ENCODE measurements around the gene CDX4. TPM values are rescaled to one million over a fixed set of nuclear protein-coding genes. Genes with fewer than 3 reads are reported as not detected.

CDX4 gene, protein sequence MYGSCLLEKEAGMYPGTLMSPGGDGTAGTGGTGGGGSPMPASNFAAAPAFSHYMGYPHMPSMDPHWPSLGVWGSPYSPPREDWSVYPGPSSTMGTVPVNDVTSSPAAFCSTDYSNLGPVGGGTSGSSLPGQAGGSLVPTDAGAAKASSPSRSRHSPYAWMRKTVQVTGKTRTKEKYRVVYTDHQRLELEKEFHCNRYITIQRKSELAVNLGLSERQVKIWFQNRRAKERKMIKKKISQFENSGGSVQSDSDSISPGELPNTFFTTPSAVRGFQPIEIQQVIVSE
- not detected for polyA plus RNA-seq
- long read RNA-seq, donor 1 = 0 reads
- long read RNA-seq, donor 2 = 0 reads
- long read RNA-seq, donor 3 = 0 reads
- long read RNA-seq, donor 4 = 0 reads
- long read RNA-seq, donor 5 = 0 reads
- long read RNA-seq, donor 6 = 0 reads
- long read RNA-seq, donor 7 = 0 reads
- long read RNA-seq, donor 8 = 0 reads
- long read RNA-seq, donor 9 = 0 reads
- long read RNA-seq, donor 10 = 0 reads

DNA sequence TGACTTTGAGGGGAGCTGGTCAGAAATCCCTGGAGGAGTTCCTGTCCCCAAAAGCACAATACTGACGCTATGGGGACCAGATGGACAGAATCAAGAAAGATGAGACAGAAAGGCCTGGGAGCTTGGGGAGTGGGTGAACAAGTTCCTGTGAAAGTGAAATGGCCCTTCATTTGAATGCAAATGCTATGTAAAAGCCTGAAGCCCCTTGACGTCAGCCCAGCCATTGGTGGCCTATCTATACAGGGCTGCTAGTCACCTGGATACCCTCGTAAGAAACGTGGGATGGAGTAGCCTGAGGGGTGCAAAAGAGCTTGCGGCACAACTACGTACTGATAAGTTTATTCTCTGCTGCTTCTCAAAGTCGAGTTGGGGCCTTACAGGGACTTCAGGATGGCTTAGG lies at the start of gene CDX4:
CDX4 (plus strand) TSS at position 223 of the 400 bp plus-strand sequence. CDS start 201 bp downstream, outside the sequence.
- FAIRE-seq (no peak), DNase-seq (no peak)
- Histone ChIP-seq H3K9me3 (ENCODE audit: control insufficient read depth in 2 of 2, insufficient read depth in 1 of 2, low read depth in 1 of 2, low read length in 1 of 2) (no peaks in the 10 kb centered on the region), H3K27me3 (ENCODE audit: control insufficient read depth in 3 of 3, insufficient read depth in 3 of 3, low read length in 3 of 3) (peaks cover 0 to 20% (median 5%) of the 10 kb centered on the region in 3 donors), H3K4me3 (ENCODE audit: low read depth in 1 of 3, low read length in 3 of 3) (no peak within 1 kb of the TSS), H3K27ac (ENCODE audit: low read depth in 1 of 3, low read length in 2 of 3) (no peak within 1 kb of the TSS), H3K36me3 (ENCODE audit: control insufficient read depth in 3 of 3, insufficient read depth in 2 of 3, low read depth in 1 of 3, low read length in 3 of 3) (no peaks in the 10 kb centered on the region), H3K4me1 (ENCODE audit: control insufficient read depth in 3 of 3, insufficient read depth in 2 of 3, low read depth in 1 of 3, low read length in 2 of 3) (no peaks in the 10 kb centered on the region)
- 31 to 50% (median 38%) methylated on average over 7 of the region's 7 CpGs for WGBS, 3 donors

DNA sequence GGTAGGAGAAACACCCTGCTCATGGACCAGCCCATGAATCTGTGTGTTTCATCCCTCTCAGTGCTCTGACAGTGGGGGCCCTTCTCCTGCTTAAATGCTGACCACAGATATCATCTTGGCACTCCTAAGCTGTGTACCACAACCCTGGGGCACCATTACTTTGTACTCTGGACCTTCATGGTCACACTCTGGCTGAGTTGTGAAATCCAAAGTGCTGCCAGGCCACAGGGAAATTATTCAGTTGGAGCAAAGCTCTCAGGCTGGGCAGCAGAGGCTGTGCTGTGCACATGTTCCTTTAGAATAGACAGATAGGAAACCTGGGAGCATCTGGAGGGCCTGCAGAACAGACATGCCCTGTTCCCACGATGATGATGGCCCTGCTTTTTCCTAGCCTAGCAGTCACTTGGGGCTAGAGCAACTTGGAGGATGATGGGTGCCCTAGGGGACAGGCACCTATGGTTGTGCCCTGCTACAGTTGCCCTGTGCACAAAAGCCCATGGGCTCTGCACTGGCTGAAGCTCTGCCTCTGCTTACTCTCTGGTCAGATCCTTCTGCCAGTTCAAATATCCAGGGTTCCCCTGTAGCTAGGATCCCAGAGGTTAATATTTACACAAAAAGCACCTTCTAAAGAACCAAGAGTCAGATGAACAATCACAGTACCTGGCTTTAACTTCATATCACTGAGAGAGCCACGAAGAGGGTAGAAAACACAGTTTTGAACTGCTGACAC lies 48.5 kb upstream of the CDX4 start:
- H3K27me3 ChIP-seq (ENCODE audit: control insufficient read depth in 3 of 3, insufficient read depth in 3 of 3, low read length in 3 of 3) = no peaks in the 10 kb centered on the region
- 21 to 47% (median 25%) methylated on average over 2 of the region's 2 CpGs for WGBS, 3 donors
- H3K27ac ChIP-seq (ENCODE audit: low read depth in 1 of 3, low read length in 2 of 3) = no peak overlapping the region
- no peak overlapping the region for H3K4me3 ChIP-seq (ENCODE audit: low read depth in 1 of 3, low read length in 3 of 3)
- peaks cover 0 to 6% (median 0%) of the 10 kb centered on the region in 3 donors for H3K4me1 ChIP-seq (ENCODE audit: control insufficient read depth in 3 of 3, insufficient read depth in 2 of 3, low read depth in 1 of 3, low read length in 2 of 3)
- no peak for FAIRE-seq
- peak in 1 of 2 donors; percentile 49 for DNase-seq
- no peaks in the 10 kb centered on the region for H3K36me3 ChIP-seq (ENCODE audit: control insufficient read depth in 3 of 3, insufficient read depth in 2 of 3, low read depth in 1 of 3, low read length in 3 of 3)
- H3K9me3 ChIP-seq (ENCODE audit: control insufficient read depth in 2 of 2, insufficient read depth in 1 of 2, low read depth in 1 of 2, low read length in 1 of 2) = no peaks in the 10 kb centered on the region

DNA sequence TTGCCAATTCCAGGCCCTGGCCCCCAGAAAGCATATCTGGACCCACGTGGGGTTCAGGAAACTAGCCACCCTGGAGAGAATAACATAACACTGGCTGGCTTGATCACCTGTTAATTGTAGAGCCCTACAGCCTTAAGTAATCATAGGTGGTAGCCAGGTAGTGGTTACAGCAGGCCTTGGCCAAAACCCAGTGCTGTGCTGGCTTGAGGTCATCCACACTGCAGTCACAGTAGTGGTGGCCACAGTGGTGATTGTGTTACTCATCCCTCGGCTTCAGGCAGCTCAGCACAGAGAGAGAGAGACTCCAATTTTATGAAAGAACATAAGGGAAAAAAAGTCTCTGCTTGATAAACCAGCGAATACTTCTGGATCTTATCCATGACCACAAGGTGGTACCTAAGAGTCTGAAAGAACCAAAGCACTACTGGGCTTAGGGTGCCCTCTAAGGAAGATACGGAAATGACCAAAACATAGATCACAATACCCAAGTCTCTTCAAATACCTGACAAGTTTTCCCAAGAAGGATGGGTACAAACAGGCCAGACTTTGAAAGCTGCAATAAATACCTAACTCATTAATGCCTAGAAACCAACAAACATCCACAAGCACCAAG lies 46.6 kb upstream of the CDX4 start:
- Histone ChIP-seq H3K36me3 (ENCODE audit: control insufficient read depth in 3 of 3, insufficient read depth in 2 of 3, low read depth in 1 of 3, low read length in 3 of 3) (no peaks in the 10 kb centered on the region), H3K27me3 (ENCODE audit: control insufficient read depth in 3 of 3, insufficient read depth in 3 of 3, low read length in 3 of 3) (no peaks in the 10 kb centered on the region), H3K4me1 (ENCODE audit: control insufficient read depth in 3 of 3, insufficient read depth in 2 of 3, low read depth in 1 of 3, low read length in 2 of 3) (peaks cover 0 to 6% (median 0%) of the 10 kb centered on the region in 3 donors), H3K27ac (ENCODE audit: low read depth in 1 of 3, low read length in 2 of 3) (no peak overlapping the region), H3K9me3 (ENCODE audit: control insufficient read depth in 2 of 2, insufficient read depth in 1 of 2, low read depth in 1 of 2, low read length in 1 of 2) (no peaks in the 10 kb centered on the region), H3K4me3 (ENCODE audit: low read depth in 1 of 3, low read length in 3 of 3) (no peak overlapping the region)
- DNase-seq (no peak), FAIRE-seq (no peak)
- WGBS, 3 donors = 56 to 87% (median 75%) methylated on average over 4 of the region's 4 CpGs

DNA sequence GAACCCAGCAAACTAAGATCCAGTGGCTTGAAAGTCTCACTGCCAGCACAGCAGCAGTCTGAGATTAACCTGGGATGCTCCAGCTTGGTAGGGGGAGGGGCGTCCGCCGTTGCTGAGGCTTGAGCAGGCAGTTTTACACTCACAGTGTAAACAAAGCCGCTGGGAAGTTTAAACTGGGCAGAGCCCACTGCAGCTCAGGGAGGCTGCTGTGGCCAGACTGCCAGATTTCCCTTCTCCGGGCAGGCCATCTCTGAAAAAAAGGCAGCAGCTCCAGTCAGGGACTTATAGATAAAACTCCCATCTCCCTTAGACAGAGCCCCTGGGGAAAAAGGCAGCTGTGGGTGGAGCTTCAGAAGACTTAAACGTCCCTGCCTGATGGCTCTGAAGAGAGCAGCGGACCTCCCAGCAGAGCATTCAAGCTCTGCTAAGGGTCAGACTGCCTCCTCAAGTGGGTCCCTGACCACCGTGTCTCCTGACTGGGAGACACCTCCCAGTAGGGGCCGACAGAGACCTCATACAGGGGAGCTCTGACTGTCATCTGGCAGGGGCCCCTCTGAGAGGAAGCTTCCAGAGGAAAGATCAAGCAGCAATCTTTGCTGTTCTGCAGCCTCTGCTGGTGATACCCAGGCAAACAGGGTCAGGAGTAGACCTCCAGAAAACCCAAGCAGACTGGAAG lies 45.1 kb upstream of the CDX4 start:
- no peak for FAIRE-seq
- Histone ChIP-seq H3K4me1 (ENCODE audit: control insufficient read depth in 3 of 3, insufficient read depth in 2 of 3, low read depth in 1 of 3, low read length in 2 of 3) (peaks cover 0 to 6% (median 0%) of the 10 kb centered on the region in 3 donors), H3K27ac (ENCODE audit: low read depth in 1 of 3, low read length in 2 of 3) (no peak overlapping the region), H3K9me3 (ENCODE audit: control insufficient read depth in 2 of 2, insufficient read depth in 1 of 2, low read depth in 1 of 2, low read length in 1 of 2) (no peaks in the 10 kb centered on the region), H3K36me3 (ENCODE audit: control insufficient read depth in 3 of 3, insufficient read depth in 2 of 3, low read depth in 1 of 3, low read length in 3 of 3) (no peaks in the 10 kb centered on the region), H3K4me3 (ENCODE audit: low read depth in 1 of 3, low read length in 3 of 3) (no peak overlapping the region), H3K27me3 (ENCODE audit: control insufficient read depth in 3 of 3, insufficient read depth in 3 of 3, low read length in 3 of 3) (no peaks in the 10 kb centered on the region)
- 14 to 47% (median 28%) methylated on average over 8 to 9 of the region's 9 CpGs for WGBS, 3 donors
- peak in 1 of 2 donors; percentile 14 for DNase-seq

DNA sequence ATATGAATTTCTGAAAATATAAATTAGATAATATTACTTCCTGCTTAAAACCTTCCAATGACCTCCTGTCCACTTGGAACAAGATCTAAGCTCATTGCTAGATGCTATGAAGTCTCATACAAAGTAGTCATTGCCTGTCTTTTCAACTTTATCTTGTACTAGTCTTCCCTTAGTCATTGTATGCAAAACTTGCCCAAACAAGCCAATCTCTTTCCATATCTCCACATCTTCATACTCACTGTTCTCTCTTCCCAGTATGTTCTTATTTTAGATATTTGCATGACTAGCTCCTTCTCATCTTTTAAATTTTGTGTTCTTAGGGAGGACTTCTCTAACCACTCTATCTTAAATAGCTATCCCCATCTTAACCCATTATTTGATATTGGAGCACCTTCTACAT lies 33.9 kb upstream of the CDX4 start:
- Histone ChIP-seq H3K4me3 (ENCODE audit: low read depth in 1 of 3, low read length in 3 of 3) (no peak overlapping the region), H3K27me3 (ENCODE audit: control insufficient read depth in 3 of 3, insufficient read depth in 3 of 3, low read length in 3 of 3) (no peaks in the 10 kb centered on the region), H3K36me3 (ENCODE audit: control insufficient read depth in 3 of 3, insufficient read depth in 2 of 3, low read depth in 1 of 3, low read length in 3 of 3) (no peaks in the 10 kb centered on the region), H3K4me1 (ENCODE audit: control insufficient read depth in 3 of 3, insufficient read depth in 2 of 3, low read depth in 1 of 3, low read length in 2 of 3) (no peaks in the 10 kb centered on the region), H3K27ac (ENCODE audit: low read depth in 1 of 3, low read length in 2 of 3) (no peak overlapping the region), H3K9me3 (ENCODE audit: control insufficient read depth in 2 of 2, insufficient read depth in 1 of 2, low read depth in 1 of 2, low read length in 1 of 2) (no peaks in the 10 kb centered on the region)
- no peak for DNase-seq
- FAIRE-seq = no peak

DNA sequence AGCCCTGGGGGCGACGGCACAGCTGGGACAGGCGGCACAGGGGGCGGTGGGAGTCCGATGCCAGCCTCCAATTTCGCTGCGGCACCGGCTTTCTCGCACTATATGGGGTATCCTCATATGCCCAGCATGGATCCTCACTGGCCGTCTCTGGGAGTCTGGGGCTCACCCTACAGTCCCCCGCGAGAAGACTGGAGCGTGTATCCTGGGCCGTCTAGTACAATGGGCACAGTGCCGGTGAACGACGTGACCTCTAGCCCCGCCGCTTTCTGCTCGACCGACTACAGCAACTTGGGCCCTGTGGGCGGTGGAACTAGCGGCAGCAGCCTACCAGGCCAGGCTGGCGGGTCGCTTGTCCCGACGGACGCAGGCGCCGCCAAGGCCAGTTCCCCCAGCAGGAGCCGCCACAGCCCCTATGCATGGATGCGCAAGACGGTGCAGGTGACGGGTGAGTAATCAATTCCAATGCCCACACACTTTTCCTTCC lies 500 bp downstream of the CDX4 start:
- no peak overlapping the region for H3K4me3 ChIP-seq (ENCODE audit: low read depth in 1 of 3, low read length in 3 of 3)
- no peaks in the 10 kb centered on the region for H3K4me1 ChIP-seq (ENCODE audit: control insufficient read depth in 3 of 3, insufficient read depth in 2 of 3, low read depth in 1 of 3, low read length in 2 of 3)
- peaks cover 0 to 20% (median 5%) of the 10 kb centered on the region in 3 donors for H3K27me3 ChIP-seq (ENCODE audit: control insufficient read depth in 3 of 3, insufficient read depth in 3 of 3, low read length in 3 of 3)
- H3K36me3 ChIP-seq (ENCODE audit: control insufficient read depth in 3 of 3, insufficient read depth in 2 of 3, low read depth in 1 of 3, low read length in 3 of 3) = no peaks in the 10 kb centered on the region
- no peaks in the 10 kb centered on the region for H3K9me3 ChIP-seq (ENCODE audit: control insufficient read depth in 2 of 2, insufficient read depth in 1 of 2, low read depth in 1 of 2, low read length in 1 of 2)
- WGBS, 3 donors = 22 to 55% (median 40%) methylated on average over 16 to 34 of the region's 34 CpGs
- DNase-seq (no peak), FAIRE-seq (no peak)
- H3K27ac ChIP-seq (ENCODE audit: low read depth in 1 of 3, low read length in 2 of 3) = no peak overlapping the region

DNA sequence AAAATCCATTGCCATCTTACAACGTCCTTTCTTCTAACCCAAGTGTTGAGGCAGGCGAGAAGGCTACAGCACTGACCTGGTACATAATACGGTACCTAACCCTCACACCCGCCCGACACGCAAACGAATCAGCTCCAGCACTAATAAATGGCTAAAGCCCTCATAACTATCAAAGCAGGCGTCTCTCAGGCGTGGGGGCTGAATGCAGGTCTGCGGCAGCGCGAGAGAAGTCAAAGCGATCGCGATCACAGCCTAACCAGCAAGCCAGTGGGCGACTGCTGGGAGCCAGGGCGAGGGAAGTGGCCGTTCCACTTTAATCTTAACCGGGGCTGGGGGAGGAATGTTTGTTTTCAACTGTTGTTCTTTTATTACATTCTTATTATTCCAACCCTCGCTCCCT lies 1.5 kb downstream of the CDX4 start:
- Histone ChIP-seq H3K27me3 (ENCODE audit: control insufficient read depth in 3 of 3, insufficient read depth in 3 of 3, low read length in 3 of 3) (peaks cover 0 to 20% (median 5%) of the 10 kb centered on the region in 3 donors), H3K27ac (ENCODE audit: low read depth in 1 of 3, low read length in 2 of 3) (no peak overlapping the region), H3K9me3 (ENCODE audit: control insufficient read depth in 2 of 2, insufficient read depth in 1 of 2, low read depth in 1 of 2, low read length in 1 of 2) (no peaks in the 10 kb centered on the region), H3K4me3 (ENCODE audit: low read depth in 1 of 3, low read length in 3 of 3) (no peak overlapping the region), H3K36me3 (ENCODE audit: control insufficient read depth in 3 of 3, insufficient read depth in 2 of 3, low read depth in 1 of 3, low read length in 3 of 3) (no peaks in the 10 kb centered on the region), H3K4me1 (ENCODE audit: control insufficient read depth in 3 of 3, insufficient read depth in 2 of 3, low read depth in 1 of 3, low read length in 2 of 3) (no peaks in the 10 kb centered on the region)
- WGBS, 3 donors = 6 to 49% (median 19%) methylated on average over 20 of the region's 20 CpGs
- FAIRE-seq (no peak), DNase-seq (peak in 1 of 2 donors; percentile 3)

DNA sequence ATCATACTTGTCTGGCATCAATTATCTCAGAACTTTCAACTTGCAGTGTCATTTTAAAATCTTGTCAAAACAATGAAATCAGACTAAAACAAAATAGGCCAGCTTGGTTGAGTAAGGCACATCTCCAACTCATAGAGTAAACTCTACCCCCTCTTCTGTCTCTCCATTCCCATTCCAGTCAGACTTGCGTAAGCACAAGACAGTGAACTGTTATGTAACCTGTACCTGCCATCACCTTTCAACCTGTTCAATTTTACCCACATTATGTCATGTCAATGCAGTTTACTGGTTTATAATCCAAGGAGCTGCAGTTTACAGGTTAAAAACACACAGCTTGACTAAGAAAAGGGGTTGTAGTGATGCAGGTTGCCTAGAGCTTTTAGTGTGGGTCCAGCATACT lies 8.3 kb downstream of the CDX4 start:
- FAIRE-seq (no peak), DNase-seq (no peak)
- no peak overlapping the region for H3K27ac ChIP-seq (ENCODE audit: low read depth in 1 of 3, low read length in 2 of 3)
- no peaks in the 10 kb centered on the region for H3K9me3 ChIP-seq (ENCODE audit: control insufficient read depth in 2 of 2, insufficient read depth in 1 of 2, low read depth in 1 of 2, low read length in 1 of 2)
- peaks cover 0 to 3% (median 0%) of the 10 kb centered on the region in 3 donors for H3K27me3 ChIP-seq (ENCODE audit: control insufficient read depth in 3 of 3, insufficient read depth in 3 of 3, low read length in 3 of 3)
- H3K36me3 ChIP-seq (ENCODE audit: control insufficient read depth in 3 of 3, insufficient read depth in 2 of 3, low read depth in 1 of 3, low read length in 3 of 3) = no peaks in the 10 kb centered on the region
- H3K4me3 ChIP-seq (ENCODE audit: low read depth in 1 of 3, low read length in 3 of 3) = no peak overlapping the region
- 0% methylated on average over 1 of the region's 1 CpG for WGBS, 3 donors
- no peaks in the 10 kb centered on the region for H3K4me1 ChIP-seq (ENCODE audit: control insufficient read depth in 3 of 3, insufficient read depth in 2 of 3, low read depth in 1 of 3, low read length in 2 of 3)
